Thoracic aorta (tissue), 2 donors: ENCODE data around the gene SYNC. TPM values are rescaled to one million over a fixed set of nuclear protein-coding genes. Genes with fewer than 3 reads are reported as not detected.

Experiments used
- ATAC-seq: fragments of 150-250 bp; one replicate; pipeline ENCODE4 v1.8.0; 2017; ENCODE audit warnings: low read depth; ENCODE audit not compliant: insufficient number of reproducible peaks, low FRiP score
- DNase-seq: peaks from one replicate; pipeline ENCODE4 v3.0.0-alpha.2; 2020; ENCODE audit warnings: low spot score
- H3K27ac ChIP-seq, 2 donors: fragments of 200-600 bp; sonication (generic); 1 replicate in 1 of 2; 2 replicates in 1 of 2; pipeline ENCODE4 v1.5.1; 2016; ENCODE audit warnings: mild to moderate bottlenecking in 2 of 2, moderate library complexity in 2 of 2
- H3K27me3 ChIP-seq: fragments of 200-600 bp; sonication (generic); replicated peaks from 2 replicates; pipeline ENCODE4 v1.6.0; 2016; ENCODE audit warnings: mild to moderate bottlenecking; ENCODE audit not compliant: insufficient read depth
- H3K36me3 ChIP-seq: fragments of 200-600 bp; sonication (generic); one replicate; pipeline ENCODE4 v1.5.1; 2016
- H3K4me1 ChIP-seq, 2 donors: fragments of 200-600 bp; sonication (generic); 1 replicate in 1 of 2; 2 replicates in 1 of 2; pipeline versions ENCODE4 v1.5.1 to v1.6.0; 2016; ENCODE audit warnings: low read depth in 2 of 2, mild to moderate bottlenecking in 1 of 2; ENCODE audit not compliant: control insufficient read depth in 1 of 2
- H3K4me3 ChIP-seq: fragments of 200-600 bp; sonication (generic); 2 replicates; pipeline ENCODE4 v1.5.1; 2016; ENCODE audit warnings: mild to moderate bottlenecking
- H3K9me3 ChIP-seq: fragments of 200-600 bp; sonication (generic); 2 replicates; pipeline ENCODE4 v1.5.1; 2016
- total RNA-seq, 2 donors: library from RNA; depleted of rRNA; stranded (reverse); fragments of >200 nt; gene quantifications; one replicate each; pipeline versions ENCODE4 v1.1.0 to v1.2.3, GENCODE V29; 2016
- TF ChIP-seq, protein P1 (sequence below): fragments of 200-600 bp; sonication (generic); IDR thresholded peaks from one replicate; pipeline ENCODE4 v1.5.1; 2019; ENCODE audit warnings: antibody characterized with exemption

SYNC gene
- total RNA-seq, 2 donors from 2014 or later, result 71.5 to 119 TPM

DNA sequence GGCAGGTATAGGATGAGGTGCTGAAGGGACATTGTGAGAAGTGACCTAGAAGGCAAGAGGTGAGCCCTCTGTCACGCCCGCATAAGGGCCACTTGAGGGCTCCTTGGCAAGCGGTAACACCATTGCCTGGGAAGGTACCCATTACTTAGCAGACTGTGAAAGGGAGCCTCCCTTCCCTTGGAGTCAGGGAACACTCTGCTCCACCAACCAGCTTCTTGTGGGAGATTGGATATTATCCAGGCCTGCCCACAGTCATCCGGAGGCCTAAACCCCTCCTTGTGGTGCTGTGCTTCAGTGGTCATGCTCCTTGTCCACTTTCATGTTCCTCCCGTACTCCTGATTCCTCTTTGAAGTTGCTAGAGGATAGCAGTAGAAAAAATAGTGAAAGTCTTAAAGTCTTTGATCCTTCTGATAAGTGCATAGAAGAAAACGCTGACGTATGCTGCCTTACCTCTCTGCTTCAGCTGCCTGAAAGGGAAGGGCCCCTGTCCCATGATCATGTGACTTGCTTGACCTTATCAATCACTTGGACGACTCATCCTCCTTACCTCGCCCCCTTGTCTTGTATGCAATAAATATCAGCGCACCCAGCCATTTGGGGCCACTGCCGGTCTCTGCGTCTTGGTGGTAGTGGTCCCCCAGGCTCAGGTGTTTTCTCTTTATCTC lies 35.5 kb downstream of the SYNC start:
- TF ChIP-seq, protein P1, sequence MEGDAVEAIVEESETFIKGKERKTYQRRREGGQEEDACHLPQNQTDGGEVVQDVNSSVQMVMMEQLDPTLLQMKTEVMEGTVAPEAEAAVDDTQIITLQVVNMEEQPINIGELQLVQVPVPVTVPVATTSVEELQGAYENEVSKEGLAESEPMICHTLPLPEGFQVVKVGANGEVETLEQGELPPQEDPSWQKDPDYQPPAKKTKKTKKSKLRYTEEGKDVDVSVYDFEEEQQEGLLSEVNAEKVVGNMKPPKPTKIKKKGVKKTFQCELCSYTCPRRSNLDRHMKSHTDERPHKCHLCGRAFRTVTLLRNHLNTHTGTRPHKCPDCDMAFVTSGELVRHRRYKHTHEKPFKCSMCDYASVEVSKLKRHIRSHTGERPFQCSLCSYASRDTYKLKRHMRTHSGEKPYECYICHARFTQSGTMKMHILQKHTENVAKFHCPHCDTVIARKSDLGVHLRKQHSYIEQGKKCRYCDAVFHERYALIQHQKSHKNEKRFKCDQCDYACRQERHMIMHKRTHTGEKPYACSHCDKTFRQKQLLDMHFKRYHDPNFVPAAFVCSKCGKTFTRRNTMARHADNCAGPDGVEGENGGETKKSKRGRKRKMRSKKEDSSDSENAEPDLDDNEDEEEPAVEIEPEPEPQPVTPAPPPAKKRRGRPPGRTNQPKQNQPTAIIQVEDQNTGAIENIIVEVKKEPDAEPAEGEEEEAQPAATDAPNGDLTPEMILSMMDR, result no peak
- Histone ChIP-seq H3K36me3 (peaks cover 41% of the 10 kb centered on the region), H3K4me3 (no peak overlapping the region), H3K27ac (no peak overlapping the region), H3K4me1 (no peaks in the 10 kb centered on the region), H3K27me3 (no peaks in the 10 kb centered on the region), H3K9me3 (no peaks in the 10 kb centered on the region)
- ATAC-seq (no peak), DNase-seq (no peak)

DNA sequence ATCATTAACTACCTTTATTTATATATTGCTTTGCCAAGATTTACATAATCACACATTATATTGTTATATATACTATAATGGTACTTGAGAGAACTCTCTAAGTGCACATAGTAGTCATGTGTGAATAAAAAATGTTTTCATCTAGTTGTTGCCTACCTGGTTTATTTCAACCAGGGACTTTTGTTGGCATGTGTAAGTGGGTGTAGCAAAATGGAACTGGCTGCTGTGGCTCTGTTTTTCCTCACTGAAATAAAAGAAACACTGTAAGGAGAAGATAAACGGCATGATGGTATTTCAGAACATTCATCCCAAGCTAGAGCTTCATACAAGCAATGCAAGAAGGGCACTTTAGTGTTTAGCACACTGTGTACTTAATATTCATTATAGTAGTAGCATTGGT lies 36.7 kb downstream of the SYNC start:
- Histone ChIP-seq H3K27ac (no peak overlapping the region), H3K36me3 (peaks cover 36% of the 10 kb centered on the region)
- TF ChIP-seq, protein P1, result no peak

DNA sequence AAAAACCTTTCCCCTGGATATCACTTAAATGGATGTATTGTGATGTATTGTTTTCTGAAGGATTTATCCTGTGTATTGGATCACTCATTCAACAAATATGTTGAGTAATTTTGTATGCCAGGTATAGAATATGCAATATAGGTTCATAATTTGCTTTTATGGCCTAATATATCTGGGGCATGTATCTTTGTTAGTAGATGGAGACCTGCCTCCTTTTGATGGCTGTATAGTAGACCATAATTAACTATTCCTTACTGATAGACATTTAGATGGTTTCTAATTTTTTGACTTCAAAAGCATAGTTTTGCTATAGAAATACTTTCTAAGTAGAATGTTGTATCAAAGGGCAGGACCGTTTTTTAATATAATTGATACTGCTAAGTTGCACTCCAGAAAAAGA lies 43.0 kb downstream of the SYNC start:
- H3K4me1 ChIP-seq, result peaks cover 0 to 20% of the 10 kb centered on the region in 2 donors
- peaks cover 29% of the 10 kb centered on the region for H3K36me3 ChIP-seq
- H3K4me3 ChIP-seq, result no peak overlapping the region
- no peak for ATAC-seq
- no peak for DNase-seq
- H3K27ac ChIP-seq, result no peak overlapping the region
- H3K27me3 ChIP-seq, result no peaks in the 10 kb centered on the region
- TF ChIP-seq, protein P1, result no peak
- H3K9me3 ChIP-seq, result no peaks in the 10 kb centered on the region

More for the DNA sequence above, 36.7 kb downstream of the SYNC start:
- no peaks in the 10 kb centered on the region for H3K27me3 ChIP-seq
- DNase-seq (no peak), ATAC-seq (no peak)
- peaks cover 0 to 2% of the 10 kb centered on the region in 2 donors for H3K4me1 ChIP-seq
- H3K9me3 ChIP-seq, result no peaks in the 10 kb centered on the region
- H3K4me3 ChIP-seq, result no peak overlapping the region

DNA sequence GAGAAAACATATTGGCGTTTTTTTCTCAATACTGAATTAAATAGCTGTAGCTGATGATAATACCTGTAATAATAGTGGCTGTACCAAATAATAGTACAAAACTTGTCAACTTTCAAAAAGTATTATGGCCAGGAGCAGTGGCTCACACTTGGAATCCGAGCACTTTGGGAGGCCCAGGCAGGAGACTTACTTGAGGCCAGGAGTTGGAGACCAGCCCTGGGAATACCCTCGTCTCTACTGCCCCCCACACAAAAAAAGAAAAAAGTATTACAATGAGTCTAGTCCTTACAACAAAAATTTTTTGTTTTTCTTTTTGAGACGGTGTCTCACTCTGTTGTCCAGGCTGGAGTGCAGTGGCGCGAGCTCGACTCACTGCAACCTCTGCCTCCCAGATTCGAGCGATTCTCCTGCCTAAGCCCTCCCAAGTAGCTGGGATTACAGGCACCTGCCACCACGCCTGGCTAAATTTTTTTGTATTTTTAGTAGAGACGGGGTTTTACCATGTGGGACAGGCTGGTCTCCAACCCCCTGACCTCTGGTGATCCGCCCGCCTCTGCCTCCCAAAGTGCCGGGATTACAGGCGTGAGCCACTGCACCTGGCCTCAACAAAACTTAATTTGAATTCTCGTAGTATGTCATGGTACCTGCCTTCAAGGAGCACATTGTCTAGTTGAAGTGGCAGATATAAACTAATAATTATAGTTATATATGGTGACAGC lies 50.2 kb downstream of the SYNC start:
- Histone ChIP-seq H3K4me1 (peaks cover 27 to 57% of the 10 kb centered on the region in 2 donors), H3K36me3 (peaks cover 12% of the 10 kb centered on the region), H3K4me3 (peak overlapping the region; percentile 98), H3K27me3 (no peaks in the 10 kb centered on the region), H3K9me3 (no peaks in the 10 kb centered on the region), H3K27ac (peak overlapping the region in 1 of 2 donors; percentile 100)
- TF ChIP-seq, protein P1, result no peak
- ATAC-seq (no peak), DNase-seq (no peak)

DNA sequence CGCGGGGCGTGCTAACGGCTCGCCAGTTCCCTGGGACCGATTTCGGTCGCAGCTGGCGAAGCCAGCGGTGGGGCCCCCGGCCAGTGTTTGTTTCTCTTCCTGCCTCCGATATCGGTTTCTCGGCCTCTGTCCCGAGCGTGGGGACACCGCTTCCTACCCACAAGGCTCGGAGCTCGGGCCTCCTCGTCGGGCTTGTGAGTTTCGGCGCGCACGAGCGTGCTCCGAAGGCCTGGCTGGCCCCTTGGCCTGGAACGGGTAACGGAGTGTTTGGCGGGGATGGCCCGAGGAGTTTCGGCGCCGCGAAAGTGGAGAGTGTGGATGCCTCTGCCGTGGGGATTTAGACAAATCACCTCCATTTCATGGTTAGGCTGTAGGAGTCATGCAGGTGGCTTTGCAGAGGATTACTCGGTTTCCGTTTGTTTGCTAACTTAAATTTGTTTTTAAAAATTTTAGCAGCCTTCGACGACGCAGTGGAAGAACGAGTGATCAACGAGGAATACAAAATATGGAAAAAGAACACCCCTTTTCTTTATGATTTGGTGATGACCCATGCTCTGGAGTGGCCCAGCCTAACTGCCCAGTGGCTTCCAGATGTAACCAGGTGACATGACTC lies 51.0 kb downstream of the SYNC start:
- ATAC-seq (no peak), DNase-seq (no peak)
- peaks cover 27 to 57% of the 10 kb centered on the region in 2 donors for H3K4me1 ChIP-seq
- H3K9me3 ChIP-seq, result no peaks in the 10 kb centered on the region
- peak overlapping the region; percentile 98 for H3K4me3 ChIP-seq
- H3K36me3 ChIP-seq, result peaks cover 5% of the 10 kb centered on the region
- peak overlapping the region; percentile 87 to 100 for H3K27ac ChIP-seq
- TF ChIP-seq, protein P1, result no peak
- H3K27me3 ChIP-seq, result no peaks in the 10 kb centered on the region
